Sigmoid colon (tissue), 4 donors: ENCODE results near the gene CNOT1.

ENCODE experiments used
- CTCF ChIP-seq, 4 experiments: fragments of 450-650 bp in 3 of 4; fragments of 200-600 bp in 1 of 4; IDR thresholded peaks; one replicate each; pipeline ENCODE4 v1.5.1; 2016 to 2019; ENCODE audit warnings: antibody characterized with exemption in 4 of 4, mild to moderate bottlenecking in 3 of 4, moderate library complexity in 2 of 4
- EP300 ChIP-seq, 4 donors: sonication (generic); formaldehyde crosslinking; IDR thresholded peaks; one replicate each; pipeline ENCODE4 v1.6.1; 2017; ENCODE audit warnings: antibody characterized with exemption in 4 of 4
- POLR2A ChIP-seq, 2 donors: fragments of 450-650 bp; IDR thresholded peaks; one replicate each; pipeline ENCODE4 v1.6.1; 2016; ENCODE audit warnings: antibody characterized with exemption in 2 of 2, mild to moderate bottlenecking in 2 of 2, moderate library complexity in 2 of 2
- POLR2AphosphoS5 ChIP-seq, 4 donors: sonication (generic); formaldehyde crosslinking; IDR thresholded peaks; one replicate each; pipeline ENCODE4 v1.6.1; 2017; ENCODE audit warnings: antibody characterized with exemption in 4 of 4

- no peak for TF ChIP-seq CTCF (IDR thresholded peaks at IDR 0.05)
- no peak for TF ChIP-seq POLR2AphosphoS5 (IDR thresholded peaks at IDR 0.05)
- TF ChIP-seq EP300 (IDR thresholded peaks at IDR 0.05) = no peak
- TF ChIP-seq POLR2A (IDR thresholded peaks at IDR 0.05) = no peak
Measured at GRCh38 chr16:58488531-58488930, 141.1 kb downstream of the CNOT1 start.
